GM13976 (cell line): Measurements from ENCODE around the gene NAT14.
A peak's percentile ranks its signal among the peaks of the same experiment; 100 is the strongest.

Source experiments
- DNase-seq: peaks from one replicate; pipeline ENCODE4 v3.0.0; 2012; ENCODE audit warnings: low spot score
- in situ Hi-C: fragments of 300-500 bp; cut with MboI; formaldehyde crosslinking; loops from one replicate; pipeline ENCODE4 v1.12.0; 2022; ENCODE audit warnings: low sequenced_read_pairs, mixed read lengths, inconsistent platforms; ENCODE audit not compliant: unreplicated experiment
- TF ChIP-seq, protein P1 (sequence below): IDR thresholded peaks from 2 replicates; pipeline ENCODE4 v1.5.1; 2012; ENCODE audit warnings: borderline replicate concordance, mild to moderate bottlenecking; ENCODE audit not compliant: insufficient read depth; ENCODE audit errors: extremely low read depth, missing control alignments, control extremely low read depth

NAT14 gene

GRCh38 chr19:55484593-55485438 lies at the start of gene NAT14:
NAT14 (plus strand) TSS chr19:55485188; CDS start chr19:55485709, 521 bp downstream.
- TF ChIP-seq, protein P1, sequence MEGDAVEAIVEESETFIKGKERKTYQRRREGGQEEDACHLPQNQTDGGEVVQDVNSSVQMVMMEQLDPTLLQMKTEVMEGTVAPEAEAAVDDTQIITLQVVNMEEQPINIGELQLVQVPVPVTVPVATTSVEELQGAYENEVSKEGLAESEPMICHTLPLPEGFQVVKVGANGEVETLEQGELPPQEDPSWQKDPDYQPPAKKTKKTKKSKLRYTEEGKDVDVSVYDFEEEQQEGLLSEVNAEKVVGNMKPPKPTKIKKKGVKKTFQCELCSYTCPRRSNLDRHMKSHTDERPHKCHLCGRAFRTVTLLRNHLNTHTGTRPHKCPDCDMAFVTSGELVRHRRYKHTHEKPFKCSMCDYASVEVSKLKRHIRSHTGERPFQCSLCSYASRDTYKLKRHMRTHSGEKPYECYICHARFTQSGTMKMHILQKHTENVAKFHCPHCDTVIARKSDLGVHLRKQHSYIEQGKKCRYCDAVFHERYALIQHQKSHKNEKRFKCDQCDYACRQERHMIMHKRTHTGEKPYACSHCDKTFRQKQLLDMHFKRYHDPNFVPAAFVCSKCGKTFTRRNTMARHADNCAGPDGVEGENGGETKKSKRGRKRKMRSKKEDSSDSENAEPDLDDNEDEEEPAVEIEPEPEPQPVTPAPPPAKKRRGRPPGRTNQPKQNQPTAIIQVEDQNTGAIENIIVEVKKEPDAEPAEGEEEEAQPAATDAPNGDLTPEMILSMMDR, result no peak
- in situ Hi-C loops, result no loop called here
- peak; percentile 93 for DNase-seq

GRCh38 chr19:55436847-55437246 lies 48.1 kb upstream of the NAT14 start:
- in situ Hi-C loops, result no loop called here
- no peak for DNase-seq
- TF ChIP-seq, protein P1, result no peak

DNA sequence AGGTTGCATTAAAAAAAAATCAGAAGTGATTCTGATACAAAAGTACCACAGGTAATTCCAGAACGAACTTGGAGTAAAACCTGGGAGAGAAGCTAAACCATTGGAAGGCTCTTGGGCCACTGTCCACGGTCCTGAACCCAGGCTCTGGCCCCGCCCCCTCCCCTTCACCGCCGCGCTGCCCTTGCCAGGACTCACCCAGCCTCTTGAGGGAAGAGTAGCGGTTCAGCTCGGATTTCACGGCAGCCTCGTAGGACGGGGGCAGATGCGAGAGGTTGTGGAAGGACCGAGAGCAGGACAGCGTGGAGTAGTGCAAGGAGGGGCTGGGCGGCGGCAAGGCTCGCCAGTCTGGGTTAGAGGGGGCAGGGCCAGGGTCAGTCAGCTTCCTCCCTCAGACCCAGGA lies 47.6 kb upstream of the NAT14 start:
- no peak for DNase-seq
- TF ChIP-seq, protein P1, result no peak
- in situ Hi-C loops, result no loop called here

- TF ChIP-seq, protein P1, result no peak
- DNase-seq, result no peak
- in situ Hi-C loops, result no loop called here
Observed at GRCh38 chr19:55439052-55439451, 45.9 kb upstream of the NAT14 start.

- peak; percentile 73 for DNase-seq
- in situ Hi-C loops, result no loop called here
- TF ChIP-seq, protein P1, result no peak
Observed at GRCh38 chr19:55440411-55441105, 44.4 kb upstream of the NAT14 start.

GRCh38 chr19:55441319-55441691 lies 43.7 kb upstream of the NAT14 start:
- no peak for DNase-seq
- in situ Hi-C loops, result no loop called here
- TF ChIP-seq, protein P1, result no peak
